Activated naive CD8-positive, alpha-beta T cell treated with anti-CD3 and anti-CD28 coated beads, Interleukin-2, amount 10 ng/mL, durations not matched to agents 7 days and 5 days (primary cell): ENCODE results near the gene ST14. TPM values are rescaled to one million over a fixed set of nuclear protein-coding genes. Genes with fewer than 3 reads are reported as not detected.

Experiments
- ATAC-seq: fragments of 150-1000 bp; cut with Tn5 transposase; one replicate; pipeline ENCODE4 v1.10.0; 2021; ENCODE audit warnings: low read depth, moderate library complexity
- POLR2A ChIA-PET: fragments of 350-600 bp; sonication (Branson Sonifier 250); formaldehyde crosslinking; loops from one replicate; lab custom pipeline; 2021; ENCODE audit warnings: antibody characterized with exemption; lab: Charles Lee
- DNase-seq: peaks from one replicate; pipeline ENCODE4 v3.0.0; 2021
- H3K27ac Mint-ChIP-seq: one replicate; pipeline ENCODE4 v1.8.0; 2022; ENCODE audit warnings: mild to moderate bottlenecking, mixed read lengths
- H3K27me3 Mint-ChIP-seq: one replicate; pipeline ENCODE4 v1.8.0; 2022; ENCODE audit warnings: mild to moderate bottlenecking, moderate library complexity, mixed read lengths
- H3K36me3 Mint-ChIP-seq: one replicate; pipeline ENCODE4 v1.8.0; 2021; ENCODE audit warnings: mild to moderate bottlenecking, mixed read lengths
- H3K4me1 Mint-ChIP-seq: one replicate; pipeline ENCODE4 v1.8.0; 2021; ENCODE audit warnings: mixed read lengths
- H3K4me3 Mint-ChIP-seq: one replicate; pipeline ENCODE4 v1.8.0; 2022; ENCODE audit warnings: mild to moderate bottlenecking, moderate library complexity, mixed read lengths
- H3K9me3 Mint-ChIP-seq: one replicate; pipeline ENCODE4 v1.8.0; 2021; ENCODE audit warnings: mixed read lengths
- total RNA-seq, 2 experiments: library from RNA; stranded (reverse); gene quantifications; one replicate each; pipeline ENCODE4 v1.2.3, GENCODE V29; 2021

ST14 gene
- total RNA-seq, 2 experiments from 2014 or later: 0.51 to 0.67 TPM

DNA sequence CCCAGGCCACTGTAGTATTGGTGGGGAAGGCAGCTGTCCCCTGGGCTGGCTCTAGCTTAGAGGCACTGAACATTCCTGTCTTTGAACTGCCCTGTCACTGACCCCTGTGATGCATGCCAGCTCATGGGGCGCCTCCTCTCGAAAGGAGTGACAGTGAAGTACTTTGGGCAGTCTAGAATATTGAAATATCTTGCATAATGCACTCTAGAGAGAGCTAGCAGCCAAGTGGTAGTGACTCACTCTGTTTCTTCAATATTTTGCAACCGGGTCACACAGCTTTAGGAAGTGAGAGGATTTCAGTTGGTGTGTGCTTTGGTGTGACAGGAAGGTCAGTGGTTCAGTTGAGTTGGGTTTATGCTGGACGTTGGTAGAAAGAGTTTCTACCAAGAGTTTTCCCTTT lies 35.5 kb upstream of the ST14 start:
- Mint-ChIP-seq H3K4me1 (peaks cover 23% of the 10 kb centered on the region), H3K27me3 (peaks cover 34% of the 10 kb centered on the region), H3K9me3 (no peaks in the 10 kb centered on the region), H3K27ac (no peak overlapping the region), H3K4me3 (no peak overlapping the region), H3K36me3 (peaks cover 7% of the 10 kb centered on the region)
- DNase-seq: no peak
- ATAC-seq: no peak
- POLR2A ChIA-PET: no interaction called here

DNA sequence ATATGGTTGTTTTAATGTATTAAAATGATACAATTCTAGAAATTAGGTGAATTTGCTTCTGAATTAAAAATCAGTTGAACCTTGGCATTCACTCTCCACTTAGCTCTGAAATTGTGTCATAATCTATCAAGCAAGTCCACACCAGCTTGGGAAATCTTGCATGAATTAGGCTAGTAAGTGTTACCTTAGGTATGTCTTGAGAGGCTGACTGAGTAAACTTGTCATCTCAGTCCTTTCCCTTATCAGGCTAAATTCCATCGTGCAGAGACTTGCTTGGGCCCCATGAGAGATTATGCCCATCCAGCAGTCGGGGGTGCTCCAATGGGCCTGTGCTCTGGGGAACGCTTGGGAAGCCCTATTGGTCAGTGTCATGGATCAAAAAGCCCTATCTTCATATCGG lies 33.9 kb upstream of the ST14 start:
- H3K27me3 Mint-ChIP-seq: peaks cover 20% of the 10 kb centered on the region
- H3K9me3 Mint-ChIP-seq: no peaks in the 10 kb centered on the region
- DNase-seq (no peak), ATAC-seq (no peak)
- POLR2A ChIA-PET: no interaction called here
- no peak overlapping the region for H3K4me3 Mint-ChIP-seq
- no peak overlapping the region for H3K27ac Mint-ChIP-seq
- H3K4me1 Mint-ChIP-seq: peaks cover 18% of the 10 kb centered on the region
- H3K36me3 Mint-ChIP-seq: peaks cover 7% of the 10 kb centered on the region

DNA sequence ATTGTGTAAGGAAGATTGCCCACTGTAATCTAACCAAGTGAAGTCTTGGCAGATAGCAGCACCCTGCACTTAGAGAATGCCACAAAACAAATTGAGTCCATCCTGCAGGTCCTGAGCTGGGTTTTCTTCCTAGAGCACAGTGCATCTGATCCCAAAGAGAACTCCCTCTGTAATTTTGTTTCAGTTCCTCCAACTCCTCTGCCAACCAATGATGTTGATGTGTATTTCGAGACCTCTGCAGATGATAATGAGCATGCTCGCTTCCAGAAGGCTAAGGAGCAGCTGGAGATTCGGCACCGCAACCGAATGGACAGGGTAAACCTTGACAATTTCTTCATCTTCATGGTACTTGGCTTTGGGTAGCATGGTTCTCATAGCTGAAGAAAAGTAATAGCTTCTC lies 33.1 kb upstream of the ST14 start:
- no peak overlapping the region for H3K27ac Mint-ChIP-seq
- H3K4me3 Mint-ChIP-seq: no peak overlapping the region
- no peaks in the 10 kb centered on the region for H3K9me3 Mint-ChIP-seq
- no peak for ATAC-seq
- H3K27me3 Mint-ChIP-seq: peaks cover 17% of the 10 kb centered on the region
- no peak for DNase-seq
- POLR2A ChIA-PET: interaction anchor here (1.8 kb wide), 1 partner anchor 124 kb away, joined by 5 read pairs; the partner anchor contains the start of gene PRDM10
- H3K36me3 Mint-ChIP-seq: peaks cover 7% of the 10 kb centered on the region
- peaks cover 12% of the 10 kb centered on the region for H3K4me1 Mint-ChIP-seq

DNA sequence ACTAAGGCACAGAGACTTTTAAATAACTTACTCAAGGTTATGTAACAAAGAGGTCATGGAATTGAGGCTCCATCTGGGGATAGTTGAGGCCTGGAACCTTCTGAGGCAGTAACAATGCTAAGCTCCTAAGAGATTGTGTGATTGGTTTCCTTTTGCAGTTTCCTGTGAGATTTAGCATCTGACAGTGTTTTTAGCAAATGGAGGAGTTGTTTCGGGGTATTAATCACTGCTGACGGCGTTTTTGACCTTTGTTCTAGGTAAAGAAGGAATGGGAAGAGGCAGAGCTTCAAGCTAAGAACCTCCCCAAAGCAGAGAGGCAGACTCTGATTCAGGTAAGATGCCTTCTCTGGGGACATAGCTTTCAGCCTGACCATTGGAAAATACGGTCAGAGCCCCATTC lies 32.1 kb upstream of the ST14 start:
- ATAC-seq (no peak), DNase-seq (no peak)
- peaks cover 2% of the 10 kb centered on the region for H3K4me1 Mint-ChIP-seq
- peaks cover 2% of the 10 kb centered on the region for H3K36me3 Mint-ChIP-seq
- H3K27ac Mint-ChIP-seq: no peak overlapping the region
- no peak overlapping the region for H3K4me3 Mint-ChIP-seq
- POLR2A ChIA-PET: interaction anchor here (1.8 kb wide), 1 partner anchor 125 kb away, joined by 5 read pairs; the partner anchor contains the start of gene PRDM10
- no peaks in the 10 kb centered on the region for H3K9me3 Mint-ChIP-seq
- peaks cover 13% of the 10 kb centered on the region for H3K27me3 Mint-ChIP-seq

DNA sequence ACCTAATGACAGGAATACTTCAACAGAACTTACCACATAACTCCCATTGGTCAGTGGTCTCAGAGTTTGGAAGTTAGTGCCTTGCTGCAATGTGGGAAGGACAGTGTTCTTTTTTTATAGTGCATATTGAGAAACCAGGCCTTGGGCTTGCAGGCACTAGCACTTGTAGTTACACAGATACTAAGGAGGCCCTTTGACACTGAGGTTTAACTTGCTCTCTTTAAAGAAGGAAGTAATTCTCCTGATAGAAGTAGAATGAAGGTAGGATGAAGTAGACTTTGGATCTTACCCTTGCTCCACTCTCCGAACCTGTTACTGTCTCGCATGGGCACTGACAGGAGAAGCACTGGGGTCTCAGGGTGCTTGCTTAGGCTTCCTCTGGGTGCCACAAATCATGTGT lies 31.0 kb upstream of the ST14 start:
- POLR2A ChIA-PET: no interaction called here
- Mint-ChIP-seq H3K4me3 (no peak overlapping the region), H3K4me1 (peaks cover 2% of the 10 kb centered on the region), H3K27me3 (peaks cover 10% of the 10 kb centered on the region), H3K36me3 (peaks cover 2% of the 10 kb centered on the region), H3K27ac (no peak overlapping the region), H3K9me3 (no peaks in the 10 kb centered on the region)
- DNase-seq: no peak
- no peak for ATAC-seq

DNA sequence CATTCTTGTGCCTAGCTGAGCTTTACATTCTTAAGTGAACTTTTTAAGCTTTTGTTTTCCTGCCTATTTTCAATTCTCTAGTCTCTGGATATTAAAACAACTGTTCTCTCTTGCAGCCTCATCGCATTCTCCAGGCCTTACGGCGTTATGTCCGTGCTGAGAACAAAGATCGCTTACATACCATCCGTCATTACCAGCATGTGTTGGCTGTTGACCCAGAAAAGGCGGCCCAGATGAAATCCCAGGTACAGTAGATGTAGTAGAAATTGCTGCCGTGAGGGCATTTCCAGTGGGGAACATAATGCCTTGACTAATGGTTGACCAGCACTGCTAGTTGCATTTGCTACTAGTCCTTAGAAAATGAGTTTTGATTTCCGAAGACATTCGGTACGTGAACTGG lies 29.7 kb upstream of the ST14 start:
- POLR2A ChIA-PET: no interaction called here
- Mint-ChIP-seq H3K27ac (no peak overlapping the region), H3K4me1 (peaks cover 2% of the 10 kb centered on the region)

DNA sequence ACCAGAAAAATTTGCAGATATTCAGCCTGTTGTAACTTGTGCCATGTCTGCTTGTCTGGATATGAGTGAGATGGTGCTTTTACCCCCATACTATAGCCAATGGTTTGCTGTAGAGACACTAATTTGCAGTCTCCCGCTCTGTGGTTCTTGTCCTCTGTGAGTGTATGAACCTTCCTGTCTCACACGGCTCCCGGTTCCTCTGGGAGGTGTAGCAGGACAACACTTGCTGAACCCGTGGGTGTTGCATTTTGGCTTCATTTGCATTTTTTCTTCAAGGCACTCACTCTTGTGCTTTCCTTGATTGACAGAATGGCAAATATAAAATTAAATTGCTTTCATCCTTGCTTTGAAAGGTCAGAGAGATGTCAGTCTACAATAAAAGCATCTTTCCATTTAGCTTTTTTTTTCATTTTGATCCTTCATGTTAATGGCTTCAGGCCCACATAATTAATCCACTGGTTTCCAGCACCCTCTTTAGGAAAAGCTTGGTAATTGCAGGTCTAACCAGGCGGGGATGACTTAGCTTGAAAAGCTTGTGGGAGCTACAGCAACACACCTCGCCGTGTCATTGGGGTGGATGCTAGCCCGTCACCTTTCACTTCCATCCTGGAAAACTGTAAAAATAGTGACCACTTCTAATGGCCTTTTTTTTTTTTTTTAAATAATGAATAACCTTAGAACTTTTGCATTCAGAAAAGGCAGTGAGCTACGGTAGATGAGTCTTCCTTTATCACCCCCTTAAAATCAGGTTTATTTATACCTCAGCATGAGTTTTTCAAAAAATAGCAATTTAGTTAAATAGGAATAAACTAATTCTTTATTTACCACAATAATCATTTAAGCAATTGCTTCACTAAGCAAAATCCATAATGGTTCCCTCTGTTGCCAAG lies 27.4 kb upstream of the ST14 start:
- no peak overlapping the region for H3K4me3 Mint-ChIP-seq

More for the DNA sequence above, 29.7 kb upstream of the ST14 start:
- Mint-ChIP-seq H3K36me3 (no peaks in the 10 kb centered on the region), H3K27me3 (peaks cover 6% of the 10 kb centered on the region), H3K9me3 (no peaks in the 10 kb centered on the region), H3K4me3 (no peak overlapping the region)
- ATAC-seq (no peak), DNase-seq (no peak)

DNA sequence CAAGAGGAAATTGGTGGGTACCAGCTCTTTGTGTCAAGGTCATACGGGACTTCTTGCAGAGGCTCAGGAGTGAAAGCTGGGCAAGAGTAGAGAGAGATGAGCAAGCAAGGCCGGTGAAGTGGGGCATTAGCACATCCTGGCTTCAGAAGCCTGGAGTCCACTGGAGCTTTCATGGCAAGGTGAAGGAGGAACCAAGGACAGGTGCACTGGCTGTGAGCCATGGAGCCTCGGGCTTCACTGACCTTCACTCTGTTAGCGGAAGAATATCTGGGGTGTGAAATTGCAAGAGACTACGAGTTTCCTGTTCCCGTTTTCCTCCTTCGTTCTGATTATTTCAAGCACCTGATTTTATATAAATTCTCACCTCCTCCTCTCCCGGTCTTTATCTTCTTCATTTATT lies 25.9 kb upstream of the ST14 start:
- POLR2A ChIA-PET: no interaction called here
- Mint-ChIP-seq H3K4me3 (no peak overlapping the region), H3K4me1 (peaks cover 2% of the 10 kb centered on the region), H3K9me3 (no peaks in the 10 kb centered on the region), H3K27me3 (no peaks in the 10 kb centered on the region), H3K36me3 (no peaks in the 10 kb centered on the region), H3K27ac (no peak overlapping the region)
- DNase-seq (no peak), ATAC-seq (no peak)

More for the DNA sequence above, 27.4 kb upstream of the ST14 start:
- POLR2A ChIA-PET: interaction anchor here (1.0 to 1.1 kb wide), 4 partner anchors 129 to 209 kb away, joined by 3 to 4 read pairs (median 3); partner anchors contain the start of gene PRDM10
- Mint-ChIP-seq H3K27me3 (no peaks in the 10 kb centered on the region), H3K4me1 (peaks cover 2% of the 10 kb centered on the region), H3K27ac (no peak overlapping the region), H3K9me3 (no peaks in the 10 kb centered on the region), H3K36me3 (no peaks in the 10 kb centered on the region)
- ATAC-seq (peak; percentile 47), DNase-seq (no peak)

DNA sequence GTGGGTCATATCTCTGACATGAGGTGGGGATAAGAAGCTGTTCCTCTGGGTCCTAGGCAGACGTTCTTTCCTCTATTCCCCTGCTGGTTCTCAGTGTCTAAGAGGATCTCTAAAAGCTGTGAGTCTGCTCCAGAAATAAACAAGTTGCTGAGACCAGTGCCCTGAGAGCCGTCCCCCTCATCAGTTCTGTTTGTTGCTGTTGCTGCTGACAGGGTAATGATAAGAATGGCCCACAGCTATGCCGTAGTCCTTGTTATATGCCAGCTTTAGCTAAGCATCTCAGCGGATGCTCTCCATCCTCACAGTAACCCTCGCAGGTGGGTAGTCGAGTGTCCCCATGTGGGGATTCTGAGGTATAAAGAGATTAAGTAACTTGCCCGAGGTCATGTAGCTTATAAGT lies 23.5 kb upstream of the ST14 start:
- POLR2A ChIA-PET: no interaction called here
- peaks cover 2% of the 10 kb centered on the region for H3K4me1 Mint-ChIP-seq
- DNase-seq (no peak), ATAC-seq (no peak)
- H3K36me3 Mint-ChIP-seq: no peaks in the 10 kb centered on the region
- H3K9me3 Mint-ChIP-seq: no peaks in the 10 kb centered on the region
- H3K27ac Mint-ChIP-seq: no peak overlapping the region
- H3K4me3 Mint-ChIP-seq: no peak overlapping the region
- H3K27me3 Mint-ChIP-seq: no peaks in the 10 kb centered on the region

DNA sequence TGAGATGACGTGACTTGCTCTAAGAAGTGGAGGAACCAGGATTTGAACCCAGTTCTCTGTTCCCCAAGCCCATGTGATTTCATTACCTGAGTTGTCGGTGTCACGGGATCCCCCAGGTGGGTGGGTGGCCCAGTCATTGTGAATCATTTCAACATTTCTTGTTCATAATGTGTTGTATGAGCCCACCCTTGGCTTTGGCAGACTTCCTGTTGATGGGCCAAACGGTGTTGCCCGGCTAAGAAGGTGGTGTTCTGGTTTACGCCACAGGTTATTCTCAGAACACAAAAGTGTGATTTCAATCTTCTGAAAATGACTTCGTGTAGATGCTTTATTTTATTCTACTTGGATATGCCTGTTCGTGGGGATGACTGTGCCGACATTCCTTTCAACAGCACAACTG lies 21.6 kb upstream of the ST14 start:
- H3K36me3 Mint-ChIP-seq: no peaks in the 10 kb centered on the region
- DNase-seq: no peak
- no peak overlapping the region for H3K27ac Mint-ChIP-seq
- peaks cover 2% of the 10 kb centered on the region for H3K4me1 Mint-ChIP-seq
- ATAC-seq: no peak
- no peaks in the 10 kb centered on the region for H3K27me3 Mint-ChIP-seq
- no peak overlapping the region for H3K4me3 Mint-ChIP-seq
- no peaks in the 10 kb centered on the region for H3K9me3 Mint-ChIP-seq
- POLR2A ChIA-PET: no interaction called here

DNA sequence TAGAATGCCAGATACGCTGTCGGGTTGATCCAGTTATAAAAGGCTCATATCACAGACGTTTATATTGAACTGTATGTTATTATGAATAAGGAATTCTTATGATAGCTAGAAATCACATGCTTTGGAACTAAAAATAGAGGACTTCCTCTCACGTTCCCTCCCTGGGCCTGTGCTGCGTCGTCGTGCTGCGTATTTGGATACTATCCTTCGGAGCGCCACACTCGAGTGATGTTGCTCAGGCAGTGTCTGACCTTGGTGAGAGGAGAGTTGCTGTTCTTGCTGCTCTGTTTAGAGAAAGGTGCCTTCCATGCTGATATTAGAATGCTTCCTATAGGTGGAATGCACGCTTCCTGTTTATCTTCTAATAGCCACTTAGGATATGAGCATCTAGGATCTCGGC lies 20.2 kb upstream of the ST14 start:
- Mint-ChIP-seq H3K4me1 (peaks cover 2% of the 10 kb centered on the region), H3K9me3 (no peaks in the 10 kb centered on the region), H3K4me3 (no peak overlapping the region), H3K27me3 (no peaks in the 10 kb centered on the region), H3K27ac (no peak overlapping the region), H3K36me3 (no peaks in the 10 kb centered on the region)
- no peak for ATAC-seq
- POLR2A ChIA-PET: no interaction called here
- DNase-seq: no peak

DNA sequence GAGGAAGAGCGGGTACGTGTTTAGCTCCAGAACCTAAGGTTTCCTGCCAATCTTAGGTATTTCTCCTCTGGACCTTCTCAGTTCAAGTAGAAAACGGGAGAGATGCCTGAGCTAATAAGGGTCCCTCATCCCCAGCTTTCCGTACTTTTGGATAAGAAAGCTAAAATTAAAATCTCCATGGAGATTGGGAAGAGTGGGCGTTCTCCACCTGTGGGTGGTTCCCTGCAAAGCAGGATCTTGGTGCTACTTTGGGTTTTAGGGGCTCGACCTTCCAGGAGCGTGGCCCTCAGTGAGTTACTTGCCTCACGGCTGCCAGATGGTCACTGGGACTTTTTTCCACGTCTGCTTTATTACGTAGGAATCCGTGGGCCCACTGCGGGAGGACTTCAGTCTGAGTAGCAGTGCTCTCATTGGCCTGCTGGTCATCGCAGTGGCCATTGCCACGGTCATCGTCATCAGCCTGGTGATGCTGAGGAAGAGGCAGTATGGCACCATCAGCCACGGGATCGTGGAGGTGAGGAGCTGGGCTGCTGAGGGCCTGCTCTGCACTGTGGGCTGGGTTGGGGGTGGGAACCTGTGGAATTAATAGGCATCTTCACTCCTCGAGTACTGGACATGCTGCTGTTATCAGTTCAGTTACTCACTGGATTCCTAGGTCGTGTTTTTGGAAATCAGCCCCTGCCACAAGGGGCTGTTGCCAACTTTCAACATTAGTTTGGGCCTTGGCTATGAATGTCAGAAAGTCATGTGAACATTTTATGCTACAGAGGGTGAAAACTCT lies 17.8 kb upstream of the ST14 start:
- no peak for DNase-seq
- POLR2A ChIA-PET: no interaction called here
- Mint-ChIP-seq H3K4me1 (peaks cover 6% of the 10 kb centered on the region), H3K9me3 (no peaks in the 10 kb centered on the region), H3K27me3 (no peaks in the 10 kb centered on the region), H3K27ac (no peak overlapping the region), H3K4me3 (no peak overlapping the region), H3K36me3 (no peaks in the 10 kb centered on the region)
- ATAC-seq: no peak

DNA sequence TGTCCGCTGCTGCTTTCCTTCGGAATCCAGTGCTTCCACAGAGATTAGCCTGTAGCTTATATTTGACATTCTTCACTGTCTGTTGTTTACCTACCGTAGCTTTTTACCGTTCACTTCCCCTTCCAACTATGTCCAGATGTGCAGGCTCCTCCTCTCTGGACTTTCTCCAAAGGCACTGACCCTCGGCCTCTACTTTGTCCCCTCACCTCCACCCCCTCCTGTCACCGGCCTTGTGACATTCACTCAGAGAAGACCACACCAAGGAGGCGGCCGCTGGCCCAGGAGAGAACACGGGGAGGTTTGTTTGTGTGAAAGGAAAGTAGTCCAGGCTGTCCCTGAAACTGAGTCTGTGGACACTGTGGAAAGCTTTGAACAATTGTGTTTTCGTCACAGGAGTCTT lies 15.4 kb upstream of the ST14 start:
- H3K27me3 Mint-ChIP-seq: no peaks in the 10 kb centered on the region
- POLR2A ChIA-PET: no interaction called here
- H3K36me3 Mint-ChIP-seq: no peaks in the 10 kb centered on the region
- H3K9me3 Mint-ChIP-seq: no peaks in the 10 kb centered on the region
- no peak overlapping the region for H3K27ac Mint-ChIP-seq
- H3K4me1 Mint-ChIP-seq: peaks cover 7% of the 10 kb centered on the region
- ATAC-seq (no peak), DNase-seq (no peak)
- no peak overlapping the region for H3K4me3 Mint-ChIP-seq
